ENCODE data around the gene FAM9A. TPM values are rescaled to one million over a fixed set of nuclear protein-coding genes. Genes with fewer than 3 reads are reported as not detected.
A peak's percentile ranks its signal among the peaks of the same experiment; 100 is the strongest.
"Not testable (repeated sequence)": the region's sequence is repeated elsewhere in the genome, so short reads cannot be mapped to it uniquely, and the experiment has no call there.

FAM9A gene
- polyA plus RNA-seq, 4 donors = not detected

GRCh38 chrX:8758706-8759105 is 42.5 kb downstream of the FAM9A start:
- DNase-seq; H3K9me3 ChIP-seq (ENCODE audit: control insufficient read depth in 2 of 2, insufficient read depth in 1 of 2, low read depth in 1 of 2, low read length in 1 of 2); H3K27ac ChIP-seq (ENCODE audit: low read depth in 1 of 3, low read length in 2 of 3); H3K4me3 ChIP-seq (ENCODE audit: low read depth in 1 of 3, low read length in 3 of 3); H3K27me3 ChIP-seq (ENCODE audit: control insufficient read depth in 3 of 3, insufficient read depth in 3 of 3, low read length in 3 of 3); H3K36me3 ChIP-seq (ENCODE audit: control insufficient read depth in 3 of 3, insufficient read depth in 2 of 3, low read depth in 1 of 3, low read length in 3 of 3); H3K4me1 ChIP-seq (ENCODE audit: control insufficient read depth in 3 of 3, insufficient read depth in 2 of 3, low read depth in 1 of 3, low read length in 2 of 3); FAIRE-seq: not testable (repeated sequence)
- 47 to 71% (median 63%) methylated on average over 3 to 5 of the region's 5 CpGs for WGBS, 3 donors

DNA sequence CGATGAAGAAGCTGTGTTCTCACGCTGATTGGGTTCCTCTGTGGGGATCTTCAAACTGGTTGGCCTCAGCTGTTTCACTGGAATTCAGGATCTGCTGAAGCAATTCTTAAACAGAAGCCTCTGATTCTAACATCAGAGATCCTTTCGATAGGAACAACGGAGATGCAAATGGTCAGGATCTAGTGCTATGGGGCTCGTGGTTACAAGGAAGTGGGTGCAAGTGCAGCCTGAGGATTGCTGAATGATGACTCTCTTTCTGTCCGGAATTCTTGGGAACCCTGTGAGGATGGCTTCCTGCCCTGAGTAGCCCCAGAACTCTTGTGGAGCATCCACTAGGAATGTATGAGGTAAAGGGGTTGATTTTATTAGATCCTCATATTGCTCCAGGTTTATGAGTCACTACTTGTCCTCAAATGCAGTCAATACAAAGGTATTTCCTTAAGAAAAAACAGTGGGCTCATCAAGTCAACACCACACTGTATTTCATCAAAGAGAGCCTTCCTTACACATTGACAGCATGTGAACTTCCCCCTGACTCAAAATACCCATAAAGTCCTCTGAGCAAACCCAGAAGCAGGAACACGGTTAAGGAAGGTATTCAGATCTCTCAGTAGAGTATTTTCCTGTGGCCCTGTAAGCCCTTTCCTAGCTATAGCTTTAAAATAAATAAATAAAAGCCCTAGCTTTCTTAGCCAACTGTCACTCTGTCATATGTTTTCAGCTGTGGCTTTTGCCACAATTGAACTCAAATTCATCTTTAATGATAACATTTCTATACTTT is 43.4 kb downstream of the FAM9A start:
- WGBS, 3 donors = 82 to 88% (median 86%) methylated on average over 7 of the region's 7 CpGs
- H3K9me3 ChIP-seq (ENCODE audit: control insufficient read depth in 2 of 2, insufficient read depth in 1 of 2, low read depth in 1 of 2, low read length in 1 of 2); H3K36me3 ChIP-seq (ENCODE audit: control insufficient read depth in 3 of 3, insufficient read depth in 2 of 3, low read depth in 1 of 3, low read length in 3 of 3); H3K4me1 ChIP-seq (ENCODE audit: control insufficient read depth in 3 of 3, insufficient read depth in 2 of 3, low read depth in 1 of 3, low read length in 2 of 3); DNase-seq; FAIRE-seq; H3K27me3 ChIP-seq (ENCODE audit: control insufficient read depth in 3 of 3, insufficient read depth in 3 of 3, low read length in 3 of 3); H3K4me3 ChIP-seq (ENCODE audit: low read depth in 1 of 3, low read length in 3 of 3); H3K27ac ChIP-seq (ENCODE audit: low read depth in 1 of 3, low read length in 2 of 3): not testable (repeated sequence)

DNA sequence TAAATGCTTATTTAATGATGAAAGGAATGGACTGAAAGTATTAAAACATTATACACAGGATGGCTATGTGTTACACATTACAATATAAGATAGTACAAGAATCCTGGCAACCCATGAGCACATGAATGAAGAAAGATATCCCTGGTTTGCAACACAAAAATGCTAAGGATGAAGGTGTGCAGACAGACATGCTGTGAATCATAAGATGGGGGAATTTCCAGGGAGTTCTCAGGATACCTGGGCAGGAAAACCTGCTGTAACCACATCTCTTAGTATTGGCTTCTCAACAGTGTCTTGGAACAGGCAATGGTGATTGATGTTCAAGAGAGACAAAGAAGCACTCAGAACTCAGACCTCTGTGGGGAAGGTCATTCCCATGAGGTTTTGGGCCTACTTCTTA is 45.4 kb downstream of the FAM9A start:
- H3K27ac ChIP-seq (ENCODE audit: low read depth in 1 of 3, low read length in 2 of 3) = no peak overlapping the region
- H3K4me3 ChIP-seq (ENCODE audit: low read depth in 1 of 3, low read length in 3 of 3) = no peak overlapping the region
- no peaks in the 10 kb centered on the region for H3K36me3 ChIP-seq (ENCODE audit: control insufficient read depth in 3 of 3, insufficient read depth in 2 of 3, low read depth in 1 of 3, low read length in 3 of 3)
- DNase-seq (no peak), FAIRE-seq (no peak)
- H3K4me1 ChIP-seq (ENCODE audit: control insufficient read depth in 3 of 3, insufficient read depth in 2 of 3, low read depth in 1 of 3, low read length in 2 of 3) = no peaks in the 10 kb centered on the region
- H3K27me3 ChIP-seq (ENCODE audit: control insufficient read depth in 3 of 3, insufficient read depth in 3 of 3, low read length in 3 of 3) = no peaks in the 10 kb centered on the region
- no peaks in the 10 kb centered on the region for H3K9me3 ChIP-seq (ENCODE audit: control insufficient read depth in 2 of 2, insufficient read depth in 1 of 2, low read depth in 1 of 2, low read length in 1 of 2)

DNA sequence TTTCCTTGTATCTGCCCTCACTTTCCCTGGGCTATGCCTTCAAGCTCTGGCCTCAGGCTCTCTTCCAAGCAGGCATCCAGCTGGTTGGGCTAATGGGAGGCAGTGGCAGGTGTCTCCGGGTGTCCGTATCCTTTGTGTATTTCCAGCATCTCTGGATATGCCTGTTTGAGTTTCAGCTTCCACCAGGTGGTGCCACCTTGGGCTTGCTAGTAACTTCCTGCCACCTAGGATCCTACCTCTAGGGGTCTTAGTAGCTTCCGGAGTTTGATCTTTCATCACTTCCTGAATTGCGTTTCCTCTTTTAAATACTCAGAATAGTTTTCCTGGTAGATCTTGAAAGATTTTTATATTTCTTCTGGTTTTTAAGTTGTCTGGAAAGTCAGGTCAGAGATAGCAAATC is 46.1 kb downstream of the FAM9A start:
- DNase-seq = no peak
- Histone ChIP-seq H3K4me1 (ENCODE audit: control insufficient read depth in 3 of 3, insufficient read depth in 2 of 3, low read depth in 1 of 3, low read length in 2 of 3) (no peaks in the 10 kb centered on the region), H3K36me3 (ENCODE audit: control insufficient read depth in 3 of 3, insufficient read depth in 2 of 3, low read depth in 1 of 3, low read length in 3 of 3) (no peaks in the 10 kb centered on the region), H3K4me3 (ENCODE audit: low read depth in 1 of 3, low read length in 3 of 3) (no peak overlapping the region), H3K27me3 (ENCODE audit: control insufficient read depth in 3 of 3, insufficient read depth in 3 of 3, low read length in 3 of 3) (no peaks in the 10 kb centered on the region), H3K27ac (ENCODE audit: low read depth in 1 of 3, low read length in 2 of 3) (no peak overlapping the region), H3K9me3 (ENCODE audit: control insufficient read depth in 2 of 2, insufficient read depth in 1 of 2, low read depth in 1 of 2, low read length in 1 of 2) (no peaks in the 10 kb centered on the region)
- WGBS, 3 donors = 63 to 71% (median 64%) methylated on average over 4 of the region's 4 CpGs
- no peak for FAIRE-seq

GRCh38 chrX:8749697-8750096 is 51.5 kb downstream of the FAM9A start:
- Histone ChIP-seq H3K27me3 (ENCODE audit: control insufficient read depth in 3 of 3, insufficient read depth in 3 of 3, low read length in 3 of 3) (no peaks in the 10 kb centered on the region), H3K36me3 (ENCODE audit: control insufficient read depth in 3 of 3, insufficient read depth in 2 of 3, low read depth in 1 of 3, low read length in 3 of 3) (no peaks in the 10 kb centered on the region), H3K4me3 (ENCODE audit: low read depth in 1 of 3, low read length in 3 of 3) (no peak overlapping the region), H3K27ac (ENCODE audit: low read depth in 1 of 3, low read length in 2 of 3) (no peak overlapping the region), H3K9me3 (ENCODE audit: control insufficient read depth in 2 of 2, insufficient read depth in 1 of 2, low read depth in 1 of 2, low read length in 1 of 2) (no peaks in the 10 kb centered on the region), H3K4me1 (ENCODE audit: control insufficient read depth in 3 of 3, insufficient read depth in 2 of 3, low read depth in 1 of 3, low read length in 2 of 3) (no peaks in the 10 kb centered on the region)
- no peak for FAIRE-seq
- peak in 1 of 2 donors; percentile 5 for DNase-seq

DNA sequence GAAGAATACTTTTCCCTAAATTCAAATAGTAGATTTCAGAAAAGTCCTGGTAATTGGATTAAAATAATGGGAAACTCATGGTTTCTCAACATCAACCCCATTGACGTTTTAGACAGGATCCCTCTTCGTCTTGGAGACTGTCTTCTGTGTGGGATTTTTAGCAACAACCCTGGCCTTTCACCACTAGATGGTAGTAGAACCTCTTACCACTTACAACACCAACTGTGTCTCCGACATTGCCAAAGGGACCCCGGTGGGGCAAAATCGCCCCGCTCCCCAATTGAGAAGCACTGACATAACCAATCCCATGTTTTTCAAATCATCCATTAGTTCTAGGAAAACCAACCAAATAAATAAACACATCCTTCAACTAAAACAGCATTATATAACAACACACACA is 52.3 kb downstream of the FAM9A start:
- FAIRE-seq = no peak
- Histone ChIP-seq H3K9me3 (ENCODE audit: control insufficient read depth in 2 of 2, insufficient read depth in 1 of 2, low read depth in 1 of 2, low read length in 1 of 2) (no peaks in the 10 kb centered on the region), H3K4me1 (ENCODE audit: control insufficient read depth in 3 of 3, insufficient read depth in 2 of 3, low read depth in 1 of 3, low read length in 2 of 3) (no peaks in the 10 kb centered on the region), H3K27ac (ENCODE audit: low read depth in 1 of 3, low read length in 2 of 3) (no peak overlapping the region), H3K27me3 (ENCODE audit: control insufficient read depth in 3 of 3, insufficient read depth in 3 of 3, low read length in 3 of 3) (no peaks in the 10 kb centered on the region), H3K36me3 (ENCODE audit: control insufficient read depth in 3 of 3, insufficient read depth in 2 of 3, low read depth in 1 of 3, low read length in 3 of 3) (no peaks in the 10 kb centered on the region), H3K4me3 (ENCODE audit: low read depth in 1 of 3, low read length in 3 of 3) (no peak overlapping the region)
- 9 to 13% (median 12%) methylated on average over 6 of the region's 6 CpGs for whole genome bisulfite sequencing, 3 donors
- DNase-seq = peak; percentile 2 to 13

DNA sequence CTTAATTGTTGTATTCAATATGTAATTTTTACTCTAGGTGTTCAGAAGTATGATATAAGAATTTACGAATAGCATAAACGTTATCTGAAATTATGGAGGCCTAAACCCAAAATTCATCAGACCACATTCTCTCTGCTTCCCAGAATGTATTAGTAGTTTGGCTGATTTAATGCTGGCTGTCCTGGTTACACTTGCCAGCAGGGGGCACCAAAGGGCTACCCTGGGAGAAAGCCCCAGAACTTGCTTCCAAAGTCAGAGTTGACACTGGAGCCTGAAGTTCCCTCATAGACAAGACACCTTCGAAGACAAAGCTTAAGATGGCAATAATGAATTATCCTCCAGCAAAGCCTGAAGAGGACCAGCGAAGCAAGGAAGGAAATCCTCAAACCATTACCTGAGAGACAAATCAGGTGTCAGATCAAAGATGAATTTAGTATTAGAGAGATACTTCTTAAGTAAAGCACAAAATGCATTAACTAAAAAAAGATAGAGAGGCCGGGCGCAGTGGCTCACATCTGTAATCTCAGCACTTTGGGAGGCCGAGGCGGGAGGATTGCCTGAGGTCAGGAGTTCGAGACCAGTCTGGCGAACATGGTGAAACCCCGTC is 58.0 kb downstream of the FAM9A start:
- Histone ChIP-seq H3K4me1 (ENCODE audit: control insufficient read depth in 3 of 3, insufficient read depth in 2 of 3, low read depth in 1 of 3, low read length in 2 of 3) (no peaks in the 10 kb centered on the region), H3K9me3 (ENCODE audit: control insufficient read depth in 2 of 2, insufficient read depth in 1 of 2, low read depth in 1 of 2, low read length in 1 of 2) (no peaks in the 10 kb centered on the region), H3K4me3 (ENCODE audit: low read depth in 1 of 3, low read length in 3 of 3) (no peak overlapping the region), H3K36me3 (ENCODE audit: control insufficient read depth in 3 of 3, insufficient read depth in 2 of 3, low read depth in 1 of 3, low read length in 3 of 3) (no peaks in the 10 kb centered on the region), H3K27ac (ENCODE audit: low read depth in 1 of 3, low read length in 2 of 3) (no peak overlapping the region), H3K27me3 (ENCODE audit: control insufficient read depth in 3 of 3, insufficient read depth in 3 of 3, low read length in 3 of 3) (no peaks in the 10 kb centered on the region)
- DNase-seq (peak; percentile 33 to 37), FAIRE-seq (no peak)
- WGBS, 3 donors = 61 to 72% (median 67%) methylated on average over 11 of the region's 11 CpGs

DNA sequence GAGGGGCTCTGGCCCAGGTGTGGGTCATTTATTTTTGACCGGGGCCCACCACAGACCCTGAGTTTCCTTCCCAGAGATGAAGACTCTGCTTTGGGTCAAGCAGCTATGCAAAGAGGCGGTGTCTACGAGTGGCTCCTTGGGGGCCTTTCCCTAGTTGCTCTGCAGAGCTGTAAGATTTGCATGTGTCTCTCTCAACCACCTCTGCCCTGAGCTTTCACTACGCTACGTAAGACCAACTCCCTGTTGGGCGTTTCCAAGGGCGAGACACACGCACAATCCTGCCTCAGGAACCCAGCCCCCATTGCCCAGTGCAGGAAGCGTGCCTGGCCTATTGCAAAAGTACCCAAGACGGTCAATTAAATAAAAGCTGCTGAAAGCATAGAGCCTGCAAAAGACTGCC is 59.2 kb downstream of the FAM9A start:
- H3K4me1 ChIP-seq (ENCODE audit: control insufficient read depth in 3 of 3, insufficient read depth in 2 of 3, low read depth in 1 of 3, low read length in 2 of 3) = no peaks in the 10 kb centered on the region
- 82 to 91% (median 85%) methylated on average over 10 of the region's 10 CpGs for WGBS, 3 donors
- no peak for FAIRE-seq
- no peaks in the 10 kb centered on the region for H3K36me3 ChIP-seq (ENCODE audit: control insufficient read depth in 3 of 3, insufficient read depth in 2 of 3, low read depth in 1 of 3, low read length in 3 of 3)
- no peak overlapping the region for H3K4me3 ChIP-seq (ENCODE audit: low read depth in 1 of 3, low read length in 3 of 3)
- no peaks in the 10 kb centered on the region for H3K27me3 ChIP-seq (ENCODE audit: control insufficient read depth in 3 of 3, insufficient read depth in 3 of 3, low read length in 3 of 3)
- no peaks in the 10 kb centered on the region for H3K9me3 ChIP-seq (ENCODE audit: control insufficient read depth in 2 of 2, insufficient read depth in 1 of 2, low read depth in 1 of 2, low read length in 1 of 2)
- H3K27ac ChIP-seq (ENCODE audit: low read depth in 1 of 3, low read length in 2 of 3) = no peak overlapping the region
- no peak for DNase-seq

Data from small intestine (tissue), 7 donors.